ENCODE results near the gene SHROOM4. TPM values are rescaled to one million over a fixed set of nuclear protein-coding genes. Genes with fewer than 3 reads are reported as not detected.

SHROOM4 gene
- total RNA-seq, 1 donor from 2014 or later = 5.7 TPM

- H3K4me1 Mint-ChIP-seq (ENCODE audit: low read depth) = peaks cover 8% of the 10 kb centered on the region
- no peaks in the 10 kb centered on the region for H3K36me3 Mint-ChIP-seq (ENCODE audit: insufficient read depth)
- H3K9me3 Mint-ChIP-seq (ENCODE audit: low read depth) = peaks cover 15% of the 10 kb centered on the region
These were observed 109.0 kb downstream of the SHROOM4 start for GRCh38 chrX:50705042-50705441.

GRCh38 chrX:50704360-50704759 lies 109.6 kb downstream of the SHROOM4 start:
- Mint-ChIP-seq H3K4me1 (ENCODE audit: low read depth) (peaks cover 8% of the 10 kb centered on the region), H3K4me3 (ENCODE audit: low read depth) (no peak overlapping the region), H3K9me3 (ENCODE audit: low read depth) (peaks cover 12% of the 10 kb centered on the region), H3K27ac (no peak overlapping the region), H3K36me3 (ENCODE audit: insufficient read depth) (no peaks in the 10 kb centered on the region), H3K27me3 (no peaks in the 10 kb centered on the region)
- TF ChIP-seq CTCF (IDR thresholded peaks at IDR 0.05; ENCODE audit: unreplicated experiment) = no peak
- DNase-seq (ENCODE audit: low spot score, unreplicated experiment) = no peak

More at GRCh38 chrX:50705042-50705441, 109.0 kb downstream of the SHROOM4 start:
- Mint-ChIP-seq H3K27me3 (no peaks in the 10 kb centered on the region), H3K4me3 (ENCODE audit: low read depth) (no peak overlapping the region), H3K27ac (no peak overlapping the region)
- no peak for TF ChIP-seq CTCF (IDR thresholded peaks at IDR 0.05; ENCODE audit: unreplicated experiment)
- no peak for DNase-seq (ENCODE audit: low spot score, unreplicated experiment)

GRCh38 chrX:50700921-50701320 lies 113.1 kb downstream of the SHROOM4 start:
- no peak for TF ChIP-seq CTCF (IDR thresholded peaks at IDR 0.05; ENCODE audit: unreplicated experiment)
- Mint-ChIP-seq H3K27ac (no peak overlapping the region), H3K4me1 (ENCODE audit: low read depth) (peaks cover 9% of the 10 kb centered on the region), H3K4me3 (ENCODE audit: low read depth) (no peak overlapping the region), H3K36me3 (ENCODE audit: insufficient read depth) (no peaks in the 10 kb centered on the region), H3K27me3 (no peaks in the 10 kb centered on the region), H3K9me3 (ENCODE audit: low read depth) (peaks cover 20% of the 10 kb centered on the region)
- no peak for DNase-seq (ENCODE audit: low spot score, unreplicated experiment)

GRCh38 chrX:50698944-50699343 lies 115.0 kb downstream of the SHROOM4 start:
- Mint-ChIP-seq H3K36me3 (ENCODE audit: insufficient read depth) (peaks cover 2% of the 10 kb centered on the region), H3K4me1 (ENCODE audit: low read depth) (peaks cover 5% of the 10 kb centered on the region), H3K27me3 (no peaks in the 10 kb centered on the region), H3K27ac (no peak overlapping the region), H3K4me3 (ENCODE audit: low read depth) (no peak overlapping the region), H3K9me3 (ENCODE audit: low read depth) (peaks cover 22% of the 10 kb centered on the region)
- no peak for TF ChIP-seq CTCF (IDR thresholded peaks at IDR 0.05; ENCODE audit: unreplicated experiment)
- no peak for DNase-seq (ENCODE audit: low spot score, unreplicated experiment)

- Mint-ChIP-seq H3K27ac (peak overlapping the region; percentile 60), H3K4me3 (ENCODE audit: low read depth) (no peak overlapping the region), H3K36me3 (ENCODE audit: insufficient read depth) (peaks cover 2% of the 10 kb centered on the region), H3K9me3 (ENCODE audit: low read depth) (peaks cover 30% of the 10 kb centered on the region), H3K4me1 (ENCODE audit: low read depth) (peaks cover 5% of the 10 kb centered on the region), H3K27me3 (no peaks in the 10 kb centered on the region)
- TF ChIP-seq CTCF (IDR thresholded peaks at IDR 0.05; ENCODE audit: unreplicated experiment) = no peak
- DNase-seq (ENCODE audit: low spot score, unreplicated experiment) = no peak
These were observed 116.3 kb downstream of the SHROOM4 start for GRCh38 chrX:50697691-50698090.

All from progenitor cell of endocrine pancreas (in vitro differentiated cells).